ENCODE data around the gene GTPBP2.
"Not testable (repeated sequence)": the region's sequence is repeated elsewhere in the genome, so short reads cannot be mapped to it uniquely, and the experiment has no call there.

- TF ChIP-seq, protein P1, sequence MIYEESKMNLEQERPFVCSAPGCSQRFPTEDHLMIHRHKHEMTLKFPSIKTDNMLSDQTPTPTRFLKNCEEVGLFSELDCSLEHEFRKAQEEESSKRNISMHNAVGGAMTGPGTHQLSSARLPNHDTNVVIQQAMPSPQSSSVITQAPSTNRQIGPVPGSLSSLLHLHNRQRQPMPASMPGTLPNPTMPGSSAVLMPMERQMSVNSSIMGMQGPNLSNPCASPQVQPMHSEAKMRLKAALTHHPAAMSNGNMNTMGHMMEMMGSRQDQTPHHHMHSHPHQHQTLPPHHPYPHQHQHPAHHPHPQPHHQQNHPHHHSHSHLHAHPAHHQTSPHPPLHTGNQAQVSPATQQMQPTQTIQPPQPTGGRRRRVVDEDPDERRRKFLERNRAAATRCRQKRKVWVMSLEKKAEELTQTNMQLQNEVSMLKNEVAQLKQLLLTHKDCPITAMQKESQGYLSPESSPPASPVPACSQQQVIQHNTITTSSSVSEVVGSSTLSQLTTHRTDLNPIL (CRISPR knock-in tag; IDR thresholded peaks at IDR 0.05; ENCODE audit: low read depth) = not testable (repeated sequence)
- not testable (repeated sequence) for TF ChIP-seq ZC3H10 (CRISPR knock-in tag; IDR thresholded peaks at IDR 0.05); RARB (CRISPR knock-in tag; IDR thresholded peaks at IDR 0.05); ESRRG (CRISPR knock-in tag; IDR thresholded peaks at IDR 0.05); TOX (CRISPR knock-in tag; IDR thresholded peaks at IDR 0.05; ENCODE audit: borderline replicate concordance); ZFP30 (CRISPR knock-in tag; IDR thresholded peaks at IDR 0.05); ARNTL (CRISPR knock-in tag; IDR thresholded peaks at IDR 0.05; ENCODE audit: borderline replicate concordance, low read depth); ISL1 (CRISPR knock-in tag; IDR thresholded peaks at IDR 0.05); ZNF565 (CRISPR knock-in tag; conservative IDR thresholded peaks at IDR 0.05; ENCODE audit: low read depth)
These were observed 23.8 kb upstream of the GTPBP2 start for GRCh38 chr6:43652822-43653221.

Measured in SK-N-SH treated with all-trans-retinoic acid at 6 μM for 48 hours (cell line).